Measurements from ENCODE around the gene AANAT. TPM values are rescaled to one million over a fixed set of nuclear protein-coding genes. Genes with fewer than 3 reads are reported as not detected.

AANAT gene
- total RNA-seq, 1 experiment from 2014 or later: not detected

GRCh38 chr17:76461765-76462555, 5.4 kb upstream of the AANAT start:
- Histone ChIP-seq H3K36me3 (ENCODE audit: control insufficient read depth in 1 of 2, insufficient read depth in 2 of 2, low read length in 2 of 2) (no peaks in the 10 kb centered on the region), H2AFZ (ENCODE audit: low read depth, low read length, poor library complexity, severe bottlenecking) (no peak overlapping the region), H3K9me2 (ENCODE audit: insufficient read depth) (no peaks in the 10 kb centered on the region), H3K27me3 (ENCODE audit: insufficient read depth, low read length) (no peaks in the 10 kb centered on the region), H3K27ac (ENCODE audit: low read depth, low read length) (no peak overlapping the region), H3K79me2 (ENCODE audit: insufficient read depth, low read length) (no peaks in the 10 kb centered on the region), H4K20me1 (ENCODE audit: insufficient read depth) (no peaks in the 10 kb centered on the region), H3K4me1 (ENCODE audit: control insufficient read depth in 1 of 2, insufficient read depth in 2 of 2, low read length in 2 of 2) (peaks cover 0 to 19% of the 10 kb centered on the region in 2 experiments; a peak in 2 of 4 replicates), H3K4me3 (replicated peaks in 1 of 2; ENCODE audit: low read depth in 1 of 2, low read length in 2 of 2) (no peak overlapping the region), H3K9ac (ENCODE audit: low read length) (no peak overlapping the region), H3K9me3 (ENCODE audit: control insufficient read depth in 1 of 2, insufficient read depth in 1 of 2, low read depth in 1 of 2, low read length in 2 of 2) (no peaks in the 10 kb centered on the region), H3K4me2 (ENCODE audit: low read length) (no peak overlapping the region)
- CTCF ChIA-PET: interaction anchor here (7.9 kb wide), 1 partner anchor 44 kb away, joined by 100 read pairs; the partner anchor contains the start of gene RHBDF2
- BruUV-seq (replicated peaks): no TSS peak
- intact Hi-C loops (cut with micrococcal nuclease): loop anchor here (5.0 kb wide), 1 partner anchor 160 kb away; no protein-coding TSS in a partner anchor
- ATAC-seq (no peak), DNase-seq (ENCODE audit: low read depth, low spot score) (no peak)
- no peak for TF ChIP-seq CEBPB (IDR thresholded peaks at IDR 0.05; ENCODE audit: low read depth)
- RAD21 ChIA-PET (ENCODE audit: low non-redundant PET in 1 of 2, low total read pairs in 2 of 2, uncharacterized antibody in 2 of 2, unreplicated experiment in 2 of 2): no interaction called here
- POLR2A ChIA-PET: no interaction called here

DNA sequence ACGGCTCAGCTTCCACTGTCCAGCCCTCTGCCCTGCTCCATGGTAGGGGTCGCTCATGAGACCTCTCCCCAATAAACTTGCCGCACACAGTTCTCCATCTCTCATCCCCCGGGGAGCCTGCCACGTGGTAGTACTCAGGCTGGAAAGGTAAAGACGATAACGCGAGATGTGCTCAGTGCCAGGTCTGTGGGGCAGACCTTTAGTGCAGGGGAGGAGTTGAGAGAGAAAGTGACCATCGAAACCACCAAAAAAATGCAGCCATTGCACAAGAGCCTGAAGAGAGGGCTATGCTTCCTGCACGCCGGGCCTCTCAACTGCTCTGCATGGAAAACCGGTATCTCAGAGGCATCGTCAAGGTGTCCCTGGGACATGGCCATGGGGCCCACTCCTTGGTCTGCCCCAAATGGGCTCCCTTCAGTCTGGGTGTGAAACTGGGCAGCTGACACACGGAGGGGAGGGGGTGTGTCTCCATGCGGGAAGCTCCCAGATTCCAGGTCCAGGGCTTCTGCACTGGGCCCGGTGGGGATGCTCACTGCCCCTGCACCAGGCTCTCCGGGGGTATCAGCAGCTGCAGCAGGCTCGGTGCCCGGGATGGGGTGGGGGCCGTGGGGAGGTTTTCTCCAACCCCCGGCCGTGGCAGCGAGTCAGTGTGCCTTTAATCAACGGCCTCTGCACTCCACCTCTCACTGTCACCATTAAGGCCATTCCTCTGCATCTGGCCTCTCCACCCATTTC, 4.7 kb upstream of the AANAT start:
- H2AFZ ChIP-seq (ENCODE audit: low read depth, low read length, poor library complexity, severe bottlenecking): no peak overlapping the region
- no peaks in the 10 kb centered on the region for H3K79me2 ChIP-seq (ENCODE audit: insufficient read depth, low read length)
- ATAC-seq (no peak), DNase-seq (ENCODE audit: low read depth, low spot score) (no peak)
- RAD21 ChIA-PET (ENCODE audit: low non-redundant PET in 1 of 2, low total read pairs in 2 of 2, uncharacterized antibody in 2 of 2, unreplicated experiment in 2 of 2): no interaction called here
- H3K36me3 ChIP-seq (ENCODE audit: control insufficient read depth in 1 of 2, insufficient read depth in 2 of 2, low read length in 2 of 2): no peaks in the 10 kb centered on the region
- no peaks in the 10 kb centered on the region for H3K9me2 ChIP-seq (ENCODE audit: insufficient read depth)
- H3K27ac ChIP-seq (ENCODE audit: low read depth, low read length): no peak overlapping the region
- H3K4me1 ChIP-seq (ENCODE audit: control insufficient read depth in 1 of 2, insufficient read depth in 2 of 2, low read length in 2 of 2): peaks cover 0 to 19% of the 10 kb centered on the region in 2 experiments; a peak in 2 of 4 replicates
- intact Hi-C loops (cut with micrococcal nuclease): loop anchor here (5.0 kb wide), 1 partner anchor 160 kb away; no protein-coding TSS in a partner anchor
- POLR2A ChIA-PET: interaction anchor here (0.7 kb wide), 1 partner anchor 284 kb away, joined by 3 read pairs; no protein-coding TSS in a partner anchor
- CTCF ChIA-PET: interaction anchor here (7.9 kb wide), 1 partner anchor 43 kb away, joined by 100 read pairs; the partner anchor contains the start of gene RHBDF2
- H3K4me2 ChIP-seq (ENCODE audit: low read length): no peak overlapping the region
- no TSS peak for BruUV-seq (replicated peaks)
- no peaks in the 10 kb centered on the region for H3K9me3 ChIP-seq (ENCODE audit: control insufficient read depth in 1 of 2, insufficient read depth in 1 of 2, low read depth in 1 of 2, low read length in 2 of 2)
- no peak overlapping the region for H3K4me3 ChIP-seq (replicated peaks in 1 of 2; ENCODE audit: low read depth in 1 of 2, low read length in 2 of 2)
- no peak overlapping the region for H3K9ac ChIP-seq (ENCODE audit: low read length)
- H3K27me3 ChIP-seq (ENCODE audit: insufficient read depth, low read length): no peaks in the 10 kb centered on the region
- no peaks in the 10 kb centered on the region for H4K20me1 ChIP-seq (ENCODE audit: insufficient read depth)
- TF ChIP-seq ELF1 (IDR thresholded peaks at IDR 0.05; ENCODE audit: borderline replicate concordance, low read depth) (no peak), JUND (IDR thresholded peaks at IDR 0.05) (no peak), POLR2A (IDR thresholded peaks at IDR 0.05; ENCODE audit: borderline replicate concordance, extremely low read depth, insufficient read depth, insufficient read length) (no peak), EGR1 (IDR thresholded peaks at IDR 0.05; ENCODE audit: low read depth) (no peak), MAX (IDR thresholded peaks at IDR 0.05) (no peak), POLR2AphosphoS5 (IDR thresholded peaks at IDR 0.05; ENCODE audit: low read depth, low read length) (no peak), ATF3 (IDR thresholded peaks at IDR 0.05) (no peak), SP1 (IDR thresholded peaks at IDR 0.05; ENCODE audit: low read depth) (no peak), ZFX (IDR thresholded peaks at IDR 0.05) (no peak), FOSL1 (IDR thresholded peaks at IDR 0.05; ENCODE audit: low read depth) (no peak), ZNF274 (IDR thresholded peaks at IDR 0.05; ENCODE audit: low read depth, low read length) (no peak), CEBPB (IDR thresholded peaks at IDR 0.05; ENCODE audit: low read depth) (no peak)
- TF ChIP-seq, protein P1, sequence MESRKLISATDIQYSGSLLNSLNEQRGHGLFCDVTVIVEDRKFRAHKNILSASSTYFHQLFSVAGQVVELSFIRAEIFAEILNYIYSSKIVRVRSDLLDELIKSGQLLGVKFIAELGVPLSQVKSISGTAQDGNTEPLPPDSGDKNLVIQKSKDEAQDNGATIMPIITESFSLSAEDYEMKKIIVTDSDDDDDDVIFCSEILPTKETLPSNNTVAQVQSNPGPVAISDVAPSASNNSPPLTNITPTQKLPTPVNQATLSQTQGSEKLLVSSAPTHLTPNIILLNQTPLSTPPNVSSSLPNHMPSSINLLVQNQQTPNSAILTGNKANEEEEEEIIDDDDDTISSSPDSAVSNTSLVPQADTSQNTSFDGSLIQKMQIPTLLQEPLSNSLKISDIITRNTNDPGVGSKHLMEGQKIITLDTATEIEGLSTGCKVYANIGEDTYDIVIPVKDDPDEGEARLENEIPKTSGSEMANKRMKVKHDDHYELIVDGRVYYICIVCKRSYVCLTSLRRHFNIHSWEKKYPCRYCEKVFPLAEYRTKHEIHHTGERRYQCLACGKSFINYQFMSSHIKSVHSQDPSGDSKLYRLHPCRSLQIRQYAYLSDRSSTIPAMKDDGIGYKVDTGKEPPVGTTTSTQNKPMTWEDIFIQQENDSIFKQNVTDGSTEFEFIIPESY (IDR thresholded peaks at IDR 0.05; ENCODE audit: extremely low read depth, insufficient replicate concordance, low read length): no peak
